Activated CD8-positive, alpha-beta memory T cell treated with anti-CD3 and anti-CD28 coated beads for 1 hour (primary cell): ENCODE data around the gene PRSS58.

Source experiments
- DNase-seq, 2 donors: peaks; one replicate each; pipeline ENCODE4 v3.0.0-alpha.2; 2020; ENCODE audit warnings: low read depth in 1 of 2; ENCODE audit errors: extremely low read depth in 1 of 2

Gene PRSS58

DNA sequence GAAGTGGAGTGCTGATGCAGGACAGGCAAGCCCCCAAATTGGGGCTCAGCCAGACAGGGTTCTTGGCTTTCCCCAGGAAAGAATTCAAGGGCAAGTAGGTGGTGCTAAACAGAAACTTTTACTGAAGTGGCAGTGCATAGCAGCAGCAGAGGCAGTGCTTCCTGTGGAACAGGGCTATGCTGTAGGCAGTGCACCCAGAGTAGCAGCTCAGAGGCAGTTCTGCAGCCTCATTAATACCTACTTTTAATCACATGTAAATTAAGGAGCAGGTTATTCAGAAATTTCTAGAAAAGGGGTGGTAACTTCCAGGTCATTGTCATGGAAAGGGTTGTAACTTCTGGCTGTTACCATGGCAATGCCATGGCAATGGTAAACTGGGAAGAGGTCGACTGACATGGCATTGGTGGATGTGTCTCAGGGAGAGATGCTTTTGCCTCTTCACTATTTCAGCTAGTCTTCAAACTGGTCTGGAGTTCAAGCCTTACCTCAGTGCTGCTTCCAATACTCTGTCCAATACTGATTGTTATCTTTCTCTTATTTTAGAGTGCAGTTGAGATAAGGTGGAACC is 29.2 kb downstream of the PRSS58 start:
- no peak for DNase-seq
